IPS-18c (cell line): ENCODE data around the gene SELENOS.

Experiments
- H3K4me3 ChIP-seq: 2 replicates; pipeline ENCODE4 v1.7.0; 2013; ENCODE audit warnings: low read depth, mild to moderate bottlenecking, low read length, moderate library complexity; ENCODE audit not compliant: insufficient read depth
- H3K9me3 ChIP-seq: one replicate; pipeline ENCODE4 v1.6.1; 2013; ENCODE audit warnings: mild to moderate bottlenecking, low read length, moderate library complexity; ENCODE audit not compliant: control insufficient read depth, insufficient read depth

SELENOS gene

GRCh38 chr15:101246391-101246790 lies 30.9 kb downstream of the SELENOS start:
- H3K9me3 ChIP-seq, result no peaks in the 10 kb centered on the region
- H3K4me3 ChIP-seq, result no peak overlapping the region

- Histone ChIP-seq H3K9me3 (no peaks in the 10 kb centered on the region), H3K4me3 (no peak overlapping the region)
These were observed 32.2 kb downstream of the SELENOS start for GRCh38 chr15:101244889-101245668.

GRCh38 chr15:101244036-101244781 lies 33.1 kb downstream of the SELENOS start:
- no peaks in the 10 kb centered on the region for H3K9me3 ChIP-seq
- H3K4me3 ChIP-seq, result no peak overlapping the region

GRCh38 chr15:101243420-101243819 lies 33.9 kb downstream of the SELENOS start:
- no peaks in the 10 kb centered on the region for H3K9me3 ChIP-seq
- no peak overlapping the region for H3K4me3 ChIP-seq

- H3K4me3 ChIP-seq, result no peak overlapping the region
- H3K9me3 ChIP-seq, result no peaks in the 10 kb centered on the region
These were observed 34.3 kb downstream of the SELENOS start for GRCh38 chr15:101242999-101243336.

GRCh38 chr15:101242160-101242998 lies 34.9 kb downstream of the SELENOS start:
- H3K9me3 ChIP-seq, result no peaks in the 10 kb centered on the region
- H3K4me3 ChIP-seq, result no peak overlapping the region

- no peak overlapping the region for H3K4me3 ChIP-seq
- H3K9me3 ChIP-seq, result no peaks in the 10 kb centered on the region
These were observed 36.9 kb downstream of the SELENOS start for GRCh38 chr15:101240358-101240757.

- Histone ChIP-seq H3K4me3 (no peak overlapping the region), H3K9me3 (no peaks in the 10 kb centered on the region)
These were observed 37.6 kb downstream of the SELENOS start for GRCh38 chr15:101239724-101240136.

GRCh38 chr15:101237251-101237650 lies 40.0 kb downstream of the SELENOS start:
- no peak overlapping the region for H3K4me3 ChIP-seq
- H3K9me3 ChIP-seq, result no peaks in the 10 kb centered on the region

- H3K4me3 ChIP-seq, result no peak overlapping the region
- no peaks in the 10 kb centered on the region for H3K9me3 ChIP-seq
These were observed 43.5 kb downstream of the SELENOS start for GRCh38 chr15:101233651-101234280.

GRCh38 chr15:101232677-101233076 lies 44.6 kb downstream of the SELENOS start:
- no peak overlapping the region for H3K4me3 ChIP-seq
- H3K9me3 ChIP-seq, result no peaks in the 10 kb centered on the region

- H3K4me3 ChIP-seq, result no peak overlapping the region
- H3K9me3 ChIP-seq, result no peaks in the 10 kb centered on the region
These were observed 49.0 kb downstream of the SELENOS start for GRCh38 chr15:101228313-101228712.

GRCh38 chr15:101225658-101226057 lies 51.6 kb downstream of the SELENOS start:
- no peaks in the 10 kb centered on the region for H3K9me3 ChIP-seq
- H3K4me3 ChIP-seq, result no peak overlapping the region
